ENCODE measurements around the gene UGT2B11.
"Not testable (repeated sequence)": the region's sequence is repeated elsewhere in the genome, so short reads cannot be mapped to it uniquely, and the experiment has no call there.

Gene UGT2B11

DNA sequence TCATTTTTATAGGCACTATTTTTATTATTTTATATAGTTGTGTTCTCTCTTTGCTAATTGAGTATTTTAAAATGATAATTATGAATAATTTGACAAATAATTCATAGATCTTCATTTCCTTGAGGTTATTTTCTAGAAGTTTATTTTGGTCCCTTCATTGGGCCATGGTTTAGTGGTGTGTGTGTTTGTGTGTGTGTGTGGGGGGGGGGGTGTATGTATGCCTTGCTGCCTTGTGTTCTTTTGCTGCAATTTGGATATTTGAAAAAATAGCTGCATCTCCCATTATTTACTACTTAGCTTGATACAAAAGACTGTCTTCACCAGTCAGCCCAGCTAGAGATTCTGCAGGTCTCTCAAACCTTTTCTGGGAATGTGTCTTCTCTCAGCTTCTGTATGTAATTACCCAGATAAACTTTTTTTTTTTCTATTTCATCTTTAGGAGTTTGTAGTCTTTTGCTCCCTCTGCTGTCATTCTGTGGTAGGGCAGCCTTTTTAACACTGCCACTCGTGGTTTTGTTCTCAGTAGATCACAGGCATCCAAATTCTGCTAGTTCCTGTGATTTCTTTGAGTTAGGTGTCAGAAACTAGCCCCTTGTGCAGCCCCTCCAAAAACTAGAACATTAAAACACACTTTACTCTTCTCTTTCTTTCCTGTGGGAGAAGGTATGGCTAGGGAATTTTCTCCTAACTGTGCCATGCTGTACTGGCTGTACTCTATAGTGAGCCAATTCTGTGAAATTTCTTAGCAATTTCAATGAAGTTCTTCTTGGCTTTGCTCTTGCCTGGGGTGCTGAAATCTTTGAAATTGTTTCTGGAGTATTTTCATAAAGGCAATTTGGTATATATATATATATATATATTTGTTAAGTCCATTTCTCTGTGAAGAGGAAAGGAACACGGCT is 44.1 kb downstream of the UGT2B11 start:
- H3K27me3 ChIP-seq (replicated peaks; ENCODE audit: control insufficient read depth, insufficient read depth, low read length, poor library complexity, severe bottlenecking); H3K27ac ChIP-seq (ENCODE audit: insufficient read depth, low read length, poor library complexity, severe bottlenecking); H3K36me3 ChIP-seq (ENCODE audit: control insufficient read depth, insufficient read depth, low read length); H3K4me3 ChIP-seq (ENCODE audit: insufficient read depth, low read depth, low read length, poor library complexity, severe bottlenecking); H3K9me3 ChIP-seq (ENCODE audit: control insufficient read depth, low read length); H3K4me1 ChIP-seq (ENCODE audit: control insufficient read depth, insufficient read depth, low read length, poor library complexity, severe bottlenecking): not testable (repeated sequence)
- DNase-seq: peak in 1 of 3 donors; percentile 4

DNA sequence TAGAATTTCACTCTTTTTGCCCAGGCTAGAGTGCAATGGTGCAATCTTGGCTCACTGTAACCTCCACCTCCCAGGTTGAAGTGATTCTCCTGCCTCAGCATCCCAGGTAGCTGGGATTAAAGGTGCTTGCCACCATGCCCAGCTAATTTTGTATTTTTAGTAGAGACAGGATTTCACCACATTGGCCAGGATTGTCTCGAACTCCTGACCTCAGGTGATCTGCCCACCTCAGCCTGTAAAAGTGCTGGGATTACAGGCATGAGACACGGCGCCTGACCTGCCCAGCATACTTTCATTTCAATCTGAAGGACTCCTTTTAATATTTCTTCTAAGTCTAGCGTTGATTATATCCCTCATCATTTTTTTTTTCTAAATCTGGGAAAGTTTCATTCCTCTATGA is 45.4 kb downstream of the UGT2B11 start:
- H3K4me1 ChIP-seq (ENCODE audit: control insufficient read depth, insufficient read depth, low read length, poor library complexity, severe bottlenecking); DNase-seq; H3K9me3 ChIP-seq (ENCODE audit: control insufficient read depth, low read length); H3K27ac ChIP-seq (ENCODE audit: insufficient read depth, low read length, poor library complexity, severe bottlenecking); H3K27me3 ChIP-seq (replicated peaks; ENCODE audit: control insufficient read depth, insufficient read depth, low read length, poor library complexity, severe bottlenecking); H3K4me3 ChIP-seq (ENCODE audit: insufficient read depth, low read depth, low read length, poor library complexity, severe bottlenecking); H3K36me3 ChIP-seq (ENCODE audit: control insufficient read depth, insufficient read depth, low read length): not testable (repeated sequence)

DNA sequence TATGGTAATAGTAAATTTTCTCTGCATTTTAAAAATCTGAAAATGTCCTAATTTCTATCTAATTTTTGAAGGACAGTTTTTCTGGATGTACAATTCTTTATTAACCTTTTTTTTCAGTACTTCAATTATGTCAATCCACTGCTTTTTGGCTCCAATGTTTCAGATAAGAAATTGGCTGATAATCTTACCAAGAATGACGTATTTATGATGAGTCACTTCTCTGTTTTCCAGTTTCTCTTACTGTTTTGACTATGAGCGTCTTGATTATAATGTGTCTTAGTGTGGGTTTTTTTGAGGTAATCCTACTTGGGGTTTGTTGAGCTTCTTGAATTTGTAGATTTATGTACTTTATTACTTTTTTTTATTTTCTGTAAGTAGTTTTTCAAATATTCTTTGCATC is 47.2 kb downstream of the UGT2B11 start:
- no peak for DNase-seq
- no peak overlapping the region for H3K4me3 ChIP-seq (ENCODE audit: insufficient read depth, low read depth, low read length, poor library complexity, severe bottlenecking)
- no peak overlapping the region for H3K27ac ChIP-seq (ENCODE audit: insufficient read depth, low read length, poor library complexity, severe bottlenecking)
- H3K27me3 ChIP-seq (replicated peaks; ENCODE audit: control insufficient read depth, insufficient read depth, low read length, poor library complexity, severe bottlenecking): no peaks in the 10 kb centered on the region
- no peaks in the 10 kb centered on the region for H3K4me1 ChIP-seq (ENCODE audit: control insufficient read depth, insufficient read depth, low read length, poor library complexity, severe bottlenecking)
- no peaks in the 10 kb centered on the region for H3K36me3 ChIP-seq (ENCODE audit: control insufficient read depth, insufficient read depth, low read length)
- no peaks in the 10 kb centered on the region for H3K9me3 ChIP-seq (ENCODE audit: control insufficient read depth, low read length)

DNA sequence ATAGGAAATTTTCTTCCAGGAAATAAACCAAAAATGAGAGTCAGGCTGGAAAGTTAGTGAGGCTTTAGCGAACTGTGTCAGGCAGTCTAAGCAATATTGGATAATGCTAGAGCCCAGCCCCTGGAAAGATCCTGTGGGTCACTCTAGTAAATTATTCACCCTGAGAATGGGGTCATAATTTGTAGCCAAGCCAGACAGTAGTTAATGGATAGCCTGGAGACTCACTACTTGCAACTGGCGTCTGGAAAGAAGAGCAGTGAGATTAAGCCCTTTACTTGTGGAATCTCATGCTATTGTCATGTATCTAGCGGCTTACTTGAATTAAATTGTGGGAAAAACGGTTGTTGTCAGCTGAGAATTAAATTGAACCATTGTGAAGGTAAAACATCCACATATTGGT is 48.2 kb downstream of the UGT2B11 start:
- not testable (repeated sequence) for H3K27ac ChIP-seq (ENCODE audit: insufficient read depth, low read length, poor library complexity, severe bottlenecking); H3K4me3 ChIP-seq (ENCODE audit: insufficient read depth, low read depth, low read length, poor library complexity, severe bottlenecking); H3K4me1 ChIP-seq (ENCODE audit: control insufficient read depth, insufficient read depth, low read length, poor library complexity, severe bottlenecking); H3K36me3 ChIP-seq (ENCODE audit: control insufficient read depth, insufficient read depth, low read length); H3K27me3 ChIP-seq (replicated peaks; ENCODE audit: control insufficient read depth, insufficient read depth, low read length, poor library complexity, severe bottlenecking); DNase-seq; H3K9me3 ChIP-seq (ENCODE audit: control insufficient read depth, low read length)

DNA sequence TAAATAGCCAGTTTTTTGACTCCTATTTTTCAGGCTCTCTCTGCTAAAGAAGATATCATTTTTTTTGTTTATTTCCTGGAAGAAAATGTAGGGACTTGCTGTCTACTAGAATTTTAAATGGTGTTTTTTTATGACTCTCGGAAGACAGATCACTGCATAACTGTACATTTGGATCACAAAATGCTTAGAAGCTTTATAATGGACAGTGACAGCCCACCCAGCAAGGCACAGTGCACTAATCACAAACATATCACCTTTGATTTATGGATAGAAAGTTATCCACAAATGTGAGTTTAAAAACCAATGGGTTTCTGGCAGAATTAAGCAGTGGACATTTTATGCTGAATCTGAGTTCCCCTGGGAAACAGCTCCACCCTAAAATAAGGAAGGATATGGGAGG is 48.8 kb downstream of the UGT2B11 start:
- not testable (repeated sequence) for H3K4me3 ChIP-seq (ENCODE audit: insufficient read depth, low read depth, low read length, poor library complexity, severe bottlenecking); H3K36me3 ChIP-seq (ENCODE audit: control insufficient read depth, insufficient read depth, low read length); H3K4me1 ChIP-seq (ENCODE audit: control insufficient read depth, insufficient read depth, low read length, poor library complexity, severe bottlenecking); H3K27ac ChIP-seq (ENCODE audit: insufficient read depth, low read length, poor library complexity, severe bottlenecking); H3K9me3 ChIP-seq (ENCODE audit: control insufficient read depth, low read length); H3K27me3 ChIP-seq (replicated peaks; ENCODE audit: control insufficient read depth, insufficient read depth, low read length, poor library complexity, severe bottlenecking); DNase-seq

DNA sequence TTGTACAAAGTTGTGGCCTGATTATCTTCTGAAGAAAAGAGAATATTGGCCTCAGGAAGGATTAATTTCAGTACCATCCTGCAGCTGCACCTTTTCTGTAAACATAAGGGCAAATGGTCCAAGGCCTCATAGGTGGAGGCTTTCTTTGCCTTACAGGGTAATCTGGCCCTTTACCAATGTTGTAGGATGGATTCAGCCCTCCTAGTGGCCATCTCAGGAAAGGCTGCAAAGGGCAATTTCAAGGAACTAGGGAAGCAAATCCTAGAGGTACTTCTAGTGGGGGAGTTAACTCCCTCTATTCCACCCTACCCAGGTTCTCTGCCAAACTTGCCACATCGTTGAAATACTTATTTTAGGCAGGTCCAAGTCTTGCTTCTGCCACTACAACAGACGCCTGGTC is 57.6 kb downstream of the UGT2B11 start:
- Histone ChIP-seq H3K4me1 (ENCODE audit: control insufficient read depth, insufficient read depth, low read length, poor library complexity, severe bottlenecking) (no peaks in the 10 kb centered on the region), H3K27ac (ENCODE audit: insufficient read depth, low read length, poor library complexity, severe bottlenecking) (no peak overlapping the region), H3K36me3 (ENCODE audit: control insufficient read depth, insufficient read depth, low read length) (no peaks in the 10 kb centered on the region), H3K9me3 (ENCODE audit: control insufficient read depth, low read length) (no peaks in the 10 kb centered on the region), H3K4me3 (ENCODE audit: insufficient read depth, low read depth, low read length, poor library complexity, severe bottlenecking) (no peak overlapping the region), H3K27me3 (replicated peaks; ENCODE audit: control insufficient read depth, insufficient read depth, low read length, poor library complexity, severe bottlenecking) (no peaks in the 10 kb centered on the region)
- no peak for DNase-seq

DNA sequence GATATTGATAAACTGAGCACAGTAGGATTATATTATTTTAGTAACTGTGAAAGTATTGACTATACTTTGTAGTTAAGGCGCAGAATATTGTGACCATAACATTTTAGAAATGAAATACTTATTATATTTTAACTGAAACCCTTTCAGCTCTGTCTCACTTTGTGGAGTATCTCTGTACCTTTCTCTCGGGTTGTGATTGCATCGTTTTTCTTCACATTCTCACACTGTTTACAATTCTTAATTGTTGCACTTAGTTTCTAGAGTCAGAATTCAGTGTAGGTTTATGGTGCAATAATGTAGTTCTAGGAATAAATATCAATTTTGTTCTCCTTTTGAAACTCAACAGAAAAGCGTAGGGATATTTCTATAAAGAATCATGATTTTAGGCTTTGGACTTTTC is 60.5 kb downstream of the UGT2B11 start:
- H3K4me1 ChIP-seq (ENCODE audit: control insufficient read depth, insufficient read depth, low read length, poor library complexity, severe bottlenecking): no peaks in the 10 kb centered on the region
- no peaks in the 10 kb centered on the region for H3K36me3 ChIP-seq (ENCODE audit: control insufficient read depth, insufficient read depth, low read length)
- no peaks in the 10 kb centered on the region for H3K9me3 ChIP-seq (ENCODE audit: control insufficient read depth, low read length)
- H3K4me3 ChIP-seq (ENCODE audit: insufficient read depth, low read depth, low read length, poor library complexity, severe bottlenecking): no peak overlapping the region
- H3K27me3 ChIP-seq (replicated peaks; ENCODE audit: control insufficient read depth, insufficient read depth, low read length, poor library complexity, severe bottlenecking): no peaks in the 10 kb centered on the region
- DNase-seq: no peak
- no peak overlapping the region for H3K27ac ChIP-seq (ENCODE audit: insufficient read depth, low read length, poor library complexity, severe bottlenecking)
